GM19035 (cell line): Measurements from ENCODE around the gene SUSD1.

Source experiments
- ATAC-seq: cut with Tn5 transposase; IDR thresholded peaks from one replicate; pipeline ENCODE4 v1.9.1; 2021; ENCODE audit not compliant: unreplicated experiment

SUSD1 gene

GRCh38 chr9:111993319-111993718 is 181.8 kb downstream of the SUSD1 start:
- ATAC-seq: no peak

- ATAC-seq: peak; percentile 87
Observed at GRCh38 chr9:111992523-111992922, 182.6 kb downstream of the SUSD1 start.

GRCh38 chr9:111991179-111991578 is 183.9 kb downstream of the SUSD1 start:
- ATAC-seq: no peak
